Measurements from ENCODE around the gene MGMT. TPM values are rescaled to one million over a fixed set of nuclear protein-coding genes. Genes with fewer than 3 reads are reported as not detected.

Gene MGMT
- total and polyA plus RNA-seq, 7 experiments from 2014 or later = 17.6 to 37.1 (median 22.0) TPM

- Mint-ChIP-seq H3K4me3 (no peak overlapping the region), H3K36me3 (peaks cover 0 to 77% (median 45%) of the 10 kb centered on the region in 5 donors), H3K27ac (no peak overlapping the region), H3K9me3 (peaks cover 0 to 10% (median 1%) of the 10 kb centered on the region in 11 donors), H3K27me3 (no peaks in the 10 kb centered on the region), H3K4me1 (peaks cover 5 to 31% (median 16%) of the 10 kb centered on the region in 7 donors)
- CTCF ChIA-PET = no interaction called here
- POLR2A ChIA-PET = no interaction called here
- Histone ChIP-seq H3K27ac (ENCODE audit: low read depth, low read length) (no peak overlapping the region), H3K9me3 (ENCODE audit: control insufficient read depth in 2 of 3, low read length in 3 of 3) (peaks cover 0 to 6% (median 0%) of the 10 kb centered on the region in 3 experiments), H3K4me1 (ENCODE audit: control insufficient read depth in 2 of 2, insufficient read depth in 2 of 2, low read length in 2 of 2) (no peaks in the 10 kb centered on the region), H3K27me3 (ENCODE audit: control insufficient read depth in 2 of 2, insufficient read depth in 2 of 2, low read length in 2 of 2) (no peaks in the 10 kb centered on the region), H3K4me3 (ENCODE audit: low read length) (no peak overlapping the region), H3K36me3 (ENCODE audit: control insufficient read depth in 2 of 3, insufficient read depth in 3 of 3, low read length in 3 of 3) (peaks cover 0 to 33% (median 0%) of the 10 kb centered on the region in 3 experiments)
- intact Hi-C loops (cut with micrococcal nuclease) = no loop called here
- no peak for DNase-seq
- no peak for ATAC-seq
These were observed 292.4 kb downstream of the MGMT start for GRCh38 chr10:129759214-129760002.

DNA sequence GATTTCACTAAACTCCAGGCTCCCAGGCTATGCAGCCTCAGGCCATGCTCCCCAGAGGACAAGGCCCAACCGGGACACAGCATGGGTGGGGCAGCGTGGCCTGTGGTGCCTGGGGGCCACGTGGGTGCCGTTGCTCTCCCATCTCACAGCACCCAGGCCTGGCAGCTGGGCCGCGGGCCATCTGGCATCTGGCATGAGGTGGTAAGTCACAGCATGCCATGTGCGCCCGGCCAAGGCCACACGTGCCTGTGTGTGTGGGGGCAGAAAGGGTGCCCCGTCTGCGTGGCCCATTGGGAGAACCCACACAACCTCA, 292.9 kb downstream of the MGMT start:
- Mint-ChIP-seq H3K9me3 (peaks cover 0 to 8% (median 0%) of the 10 kb centered on the region in 11 donors), H3K27ac (no peak overlapping the region), H3K36me3 (peaks cover 0 to 77% (median 45%) of the 10 kb centered on the region in 5 donors), H3K27me3 (no peaks in the 10 kb centered on the region), H3K4me3 (no peak overlapping the region), H3K4me1 (peaks cover 5 to 30% (median 16%) of the 10 kb centered on the region in 7 donors)
- Histone ChIP-seq H3K4me1 (ENCODE audit: control insufficient read depth in 2 of 2, insufficient read depth in 2 of 2, low read length in 2 of 2) (no peaks in the 10 kb centered on the region), H3K36me3 (ENCODE audit: control insufficient read depth in 2 of 3, insufficient read depth in 3 of 3, low read length in 3 of 3) (peaks cover 0 to 33% (median 0%) of the 10 kb centered on the region in 3 experiments), H3K27me3 (ENCODE audit: control insufficient read depth in 2 of 2, insufficient read depth in 2 of 2, low read length in 2 of 2) (no peaks in the 10 kb centered on the region), H3K9me3 (ENCODE audit: control insufficient read depth in 2 of 3, low read length in 3 of 3) (peaks cover 0 to under 1% (median 0%) of the 10 kb centered on the region in 3 experiments), H3K4me3 (ENCODE audit: low read length) (no peak overlapping the region), H3K27ac (ENCODE audit: low read depth, low read length) (no peak overlapping the region)
- DNase-seq = no peak
- intact Hi-C loops (cut with micrococcal nuclease) = no loop called here
- ChIA-PET CTCF (no interaction called here), POLR2A (no interaction called here)
- no peak for ATAC-seq

DNA sequence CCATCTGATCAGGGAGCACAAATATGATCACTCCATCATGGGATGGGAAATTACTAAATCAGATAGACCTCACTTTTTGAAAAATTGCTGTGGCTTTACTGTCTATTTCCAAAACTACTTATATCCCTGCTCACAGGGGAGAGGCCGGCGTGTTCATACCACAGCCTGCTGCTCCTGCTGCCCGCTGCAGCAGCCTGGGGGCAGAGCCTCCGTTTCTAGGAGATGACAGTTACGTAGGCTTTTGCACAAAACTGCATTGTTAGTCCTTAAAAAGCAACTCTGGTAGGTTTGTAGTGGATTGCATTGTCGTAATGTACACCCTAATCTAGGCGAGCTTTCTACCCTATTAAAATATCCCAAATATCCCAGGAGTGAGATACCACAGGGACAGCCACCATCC, 293.4 kb downstream of the MGMT start:
- H3K27me3 Mint-ChIP-seq = no peaks in the 10 kb centered on the region
- H3K4me1 ChIP-seq (ENCODE audit: control insufficient read depth in 2 of 2, insufficient read depth in 2 of 2, low read length in 2 of 2) = no peaks in the 10 kb centered on the region
- no peak for ATAC-seq
- H3K4me3 Mint-ChIP-seq = no peak overlapping the region
- H3K36me3 ChIP-seq (ENCODE audit: control insufficient read depth in 2 of 3, insufficient read depth in 3 of 3, low read length in 3 of 3) = peaks cover 0 to 33% (median 0%) of the 10 kb centered on the region in 3 experiments
- peaks cover 0 to 72% (median 45%) of the 10 kb centered on the region in 5 donors for H3K36me3 Mint-ChIP-seq
- CTCF ChIA-PET = no interaction called here
- H3K27ac Mint-ChIP-seq = no peak overlapping the region
- peaks cover 5 to 26% (median 16%) of the 10 kb centered on the region in 7 donors for H3K4me1 Mint-ChIP-seq
- H3K9me3 Mint-ChIP-seq = peaks cover 0 to 8% (median 0%) of the 10 kb centered on the region in 11 donors
- intact Hi-C loops (cut with micrococcal nuclease) = no loop called here
- H3K9me3 ChIP-seq (ENCODE audit: control insufficient read depth in 2 of 3, low read length in 3 of 3) = no peaks in the 10 kb centered on the region
- DNase-seq = no peak
- H3K4me3 ChIP-seq (ENCODE audit: low read length) = no peak overlapping the region
- no peaks in the 10 kb centered on the region for H3K27me3 ChIP-seq (ENCODE audit: control insufficient read depth in 2 of 2, insufficient read depth in 2 of 2, low read length in 2 of 2)
- POLR2A ChIA-PET = no interaction called here
- no peak overlapping the region for H3K27ac ChIP-seq (ENCODE audit: low read depth, low read length)

DNA sequence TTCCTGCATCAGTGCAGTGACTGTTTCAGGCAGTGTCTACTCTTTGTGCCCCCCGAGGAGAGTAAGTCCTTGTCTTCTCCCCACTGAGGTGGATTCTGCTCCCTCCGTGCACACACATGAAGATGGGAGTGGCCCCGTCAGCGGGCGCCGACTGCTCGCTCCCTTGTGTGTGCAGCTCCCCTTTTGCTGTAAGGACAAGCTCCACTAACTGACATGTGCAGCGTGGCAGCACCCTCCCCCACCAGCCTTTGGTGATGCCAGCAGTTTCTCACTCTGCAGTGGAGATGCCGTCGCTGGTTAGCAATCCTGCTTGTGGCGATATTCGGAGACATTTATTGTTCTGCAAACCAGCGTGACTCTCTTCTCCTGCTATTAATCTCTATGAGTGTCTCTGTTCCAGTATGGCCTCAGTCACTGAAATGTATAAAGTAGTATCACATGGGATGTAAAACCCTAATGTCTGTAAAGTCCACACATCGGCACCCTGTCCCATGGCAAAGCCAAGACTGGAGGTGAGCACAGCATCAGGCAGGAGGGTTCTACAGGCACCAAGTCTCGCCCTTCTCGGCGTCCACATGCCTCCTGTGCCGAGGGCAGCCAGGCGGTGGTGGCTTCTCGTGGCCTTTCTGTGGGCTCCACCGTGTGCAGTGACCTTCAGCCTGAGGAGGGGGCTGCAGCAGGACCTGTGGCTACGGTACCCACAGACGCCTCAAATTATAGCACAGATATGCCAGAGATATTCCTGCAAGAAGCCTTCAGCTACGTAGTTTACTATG, 294.3 kb downstream of the MGMT start:
- peaks cover 0 to 10% (median 0%) of the 10 kb centered on the region in 11 donors for H3K9me3 Mint-ChIP-seq
- POLR2A ChIA-PET = no interaction called here

DNA sequence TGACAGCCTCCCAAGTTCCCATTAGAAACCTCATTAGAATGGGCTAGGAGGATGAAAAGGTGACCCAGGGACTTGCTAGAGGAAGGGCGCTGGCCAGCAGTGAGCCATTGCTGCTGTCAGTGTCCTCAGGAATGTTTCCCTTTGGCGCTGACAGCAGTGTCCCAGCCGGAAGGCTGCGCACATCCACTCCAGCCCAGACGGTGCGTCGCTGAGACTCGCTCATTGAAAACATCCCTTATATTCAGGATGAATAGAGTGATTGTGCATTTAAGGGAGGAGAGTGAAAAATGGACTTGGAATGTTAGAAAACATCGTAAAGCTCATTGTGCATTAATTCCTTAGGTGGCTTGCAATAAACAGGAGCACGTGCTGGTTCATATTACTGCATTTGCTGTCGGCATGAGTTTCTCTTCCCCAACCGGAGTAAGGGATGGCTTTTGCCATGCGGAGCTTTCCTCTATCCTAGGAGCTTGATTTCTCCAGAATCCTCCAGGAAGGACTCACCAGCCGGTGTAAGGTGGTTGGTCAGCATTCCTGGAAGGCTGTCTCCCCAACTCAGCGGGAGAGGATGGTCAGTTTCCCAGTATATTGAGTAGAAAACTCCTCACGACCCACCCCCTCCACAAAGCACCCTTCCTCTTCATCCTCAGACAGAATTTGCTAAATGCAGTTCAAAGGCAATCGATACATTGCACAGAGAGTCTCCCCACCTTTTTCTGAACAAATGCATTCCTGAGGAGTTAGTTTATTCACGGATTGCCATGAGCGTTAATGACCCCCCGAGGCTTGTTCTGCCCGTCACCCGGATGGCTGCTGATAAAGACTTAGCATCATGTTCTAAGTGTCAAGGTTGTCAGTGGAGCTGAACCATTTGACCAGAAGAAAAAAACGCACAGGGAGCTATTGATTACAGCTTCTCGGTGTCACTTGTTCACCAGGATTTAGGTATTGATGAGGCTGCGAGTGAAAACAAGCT, 295.2 kb downstream of the MGMT start:
- Histone ChIP-seq H3K27me3 (ENCODE audit: control insufficient read depth in 2 of 2, insufficient read depth in 2 of 2, low read length in 2 of 2) (no peaks in the 10 kb centered on the region), H3K36me3 (ENCODE audit: control insufficient read depth in 2 of 3, insufficient read depth in 3 of 3, low read length in 3 of 3) (peaks cover 0 to 40% (median 0%) of the 10 kb centered on the region in 3 experiments), H3K4me1 (ENCODE audit: control insufficient read depth in 2 of 2, insufficient read depth in 2 of 2, low read length in 2 of 2) (no peaks in the 10 kb centered on the region), H3K27ac (ENCODE audit: low read depth, low read length) (no peak overlapping the region), H3K4me3 (ENCODE audit: low read length) (no peak overlapping the region), H3K9me3 (ENCODE audit: control insufficient read depth in 2 of 3, low read length in 3 of 3) (no peaks in the 10 kb centered on the region)
- no peaks in the 10 kb centered on the region for H3K27me3 Mint-ChIP-seq
- no peak overlapping the region for H3K27ac Mint-ChIP-seq
- H3K36me3 Mint-ChIP-seq = peaks cover 0 to 79% (median 50%) of the 10 kb centered on the region in 5 donors
- peaks cover 0 to 9% (median 7%) of the 10 kb centered on the region in 7 donors for H3K4me1 Mint-ChIP-seq
- intact Hi-C loops (cut with micrococcal nuclease) = no loop called here
- no peak overlapping the region for H3K4me3 Mint-ChIP-seq
- POLR2A ChIA-PET = no interaction called here
- CTCF ChIA-PET = no interaction called here
- ATAC-seq = no peak
- H3K9me3 Mint-ChIP-seq = peaks cover 0 to 11% (median 0%) of the 10 kb centered on the region in 11 donors
- DNase-seq = no peak

More for the DNA sequence above, 294.3 kb downstream of the MGMT start:
- no peaks in the 10 kb centered on the region for H3K27me3 Mint-ChIP-seq
- no peak overlapping the region for H3K27ac Mint-ChIP-seq
- H3K4me3 ChIP-seq (ENCODE audit: low read length) = no peak overlapping the region
- H3K27ac ChIP-seq (ENCODE audit: low read depth, low read length) = no peak overlapping the region
- DNase-seq (no peak), ATAC-seq (no peak)
- peaks cover 0 to 70% (median 50%) of the 10 kb centered on the region in 5 donors for H3K36me3 Mint-ChIP-seq
- peaks cover 0 to 18% (median 12%) of the 10 kb centered on the region in 7 donors for H3K4me1 Mint-ChIP-seq
- peaks cover 0 to 33% (median 0%) of the 10 kb centered on the region in 3 experiments for H3K36me3 ChIP-seq (ENCODE audit: control insufficient read depth in 2 of 3, insufficient read depth in 3 of 3, low read length in 3 of 3)
- intact Hi-C loops (cut with micrococcal nuclease) = no loop called here
- H3K9me3 ChIP-seq (ENCODE audit: control insufficient read depth in 2 of 3, low read length in 3 of 3) = no peaks in the 10 kb centered on the region
- no peaks in the 10 kb centered on the region for H3K27me3 ChIP-seq (ENCODE audit: control insufficient read depth in 2 of 2, insufficient read depth in 2 of 2, low read length in 2 of 2)
- H3K4me3 Mint-ChIP-seq = no peak overlapping the region
- no peaks in the 10 kb centered on the region for H3K4me1 ChIP-seq (ENCODE audit: control insufficient read depth in 2 of 2, insufficient read depth in 2 of 2, low read length in 2 of 2)
- CTCF ChIA-PET = no interaction called here
